NCI-H1092 (cell line): ENCODE data around the gene ALDH18A1.
A peak's percentile ranks its signal among the peaks of the same experiment; 100 is the strongest.
"Not testable (repeated sequence)": the region's sequence is repeated elsewhere in the genome, so short reads cannot be mapped to it uniquely, and the experiment has no call there.

ENCODE experiments used
- DNase-seq: peaks from one replicate; lab custom pipeline; 2025; lab: John Stamatoyannopoulos, UW

Gene ALDH18A1

DNA sequence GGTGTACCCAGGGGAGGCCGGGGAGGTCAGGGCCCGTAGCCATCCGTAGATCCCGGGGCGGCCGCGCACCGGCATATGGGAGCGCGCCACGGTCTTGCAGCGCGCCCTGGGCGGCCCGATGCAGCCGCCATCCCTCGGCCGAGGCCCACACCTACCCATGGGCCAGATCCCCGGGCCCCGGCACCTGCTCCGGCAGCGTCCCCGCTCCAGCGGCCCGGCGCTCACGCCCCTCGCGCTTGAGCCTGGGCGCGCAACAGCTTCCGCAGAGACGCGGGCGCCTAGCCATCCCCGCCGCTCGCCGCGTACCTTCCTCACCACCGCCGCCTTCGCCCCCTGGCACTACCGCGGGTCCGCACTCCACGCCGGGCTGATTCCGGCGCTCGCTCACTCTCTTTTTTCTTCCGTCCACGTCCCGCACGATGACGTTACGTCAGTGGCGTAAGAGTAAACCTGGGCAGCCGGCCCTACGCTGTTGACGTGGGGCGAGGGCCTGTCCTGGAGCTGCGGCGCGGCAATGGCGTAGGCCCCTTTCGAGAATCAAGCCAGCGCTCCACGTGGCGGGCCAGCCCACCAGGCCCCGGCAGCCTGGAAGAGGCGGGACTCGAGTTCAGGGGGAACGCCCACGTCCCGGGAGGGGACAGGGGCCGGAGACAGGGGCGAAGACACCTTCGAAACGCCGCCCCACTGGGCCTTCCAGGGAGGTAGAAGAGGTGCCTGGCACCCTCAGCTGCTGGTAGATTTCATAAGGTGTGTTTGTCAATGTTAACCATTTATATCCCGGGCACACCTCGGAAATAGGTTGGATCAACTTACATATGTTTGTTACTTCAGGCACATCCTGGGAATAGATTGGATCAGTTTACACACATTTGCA lies at the start of gene ALDH18A1:
ALDH18A1 (minus strand) TSS at position 421 of the 874 bp plus-strand sequence. CDS start 3,334 bp downstream, outside the sequence.
- DNase-seq, result peak; percentile 78

DNA sequence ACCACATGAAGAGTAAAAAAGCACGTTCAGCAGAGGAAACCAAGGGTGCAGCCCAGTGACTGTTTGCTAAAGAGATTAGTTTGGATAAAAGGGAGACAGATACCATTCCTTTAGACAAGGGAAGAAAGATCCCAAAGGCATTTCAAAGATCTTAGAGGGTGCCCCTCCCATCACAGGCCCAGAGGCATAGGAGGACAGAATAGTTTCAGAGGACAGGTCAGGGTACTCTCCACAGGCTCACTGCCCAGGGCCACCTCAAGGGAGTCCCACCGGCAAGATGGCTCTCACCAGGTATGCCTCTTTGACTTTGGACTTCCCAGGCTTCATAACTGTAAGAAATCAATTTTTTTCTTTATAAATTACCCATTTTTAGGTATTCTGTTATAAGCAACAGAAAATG lies 41.9 kb upstream of the ALDH18A1 start:
- no peak for DNase-seq

DNA sequence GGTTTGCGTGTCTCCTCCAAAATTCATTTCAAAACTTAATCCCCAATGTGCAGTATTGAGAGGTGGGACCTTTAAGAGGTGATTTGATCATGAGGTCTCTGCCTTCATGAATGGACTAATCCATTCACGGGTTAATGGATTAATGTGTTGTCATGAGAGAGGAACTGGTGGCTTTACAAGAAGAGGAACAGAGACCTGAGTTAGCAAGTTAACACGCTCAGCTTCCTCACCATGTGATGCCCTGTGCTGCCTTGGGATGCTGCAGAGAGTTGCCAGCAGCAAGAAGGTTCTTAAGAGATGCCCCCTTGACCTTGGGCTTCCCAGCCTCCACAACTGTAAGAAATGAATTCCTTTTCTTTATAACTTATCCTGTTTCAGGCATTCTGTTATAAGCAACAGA lies 40.9 kb upstream of the ALDH18A1 start:
- DNase-seq, result no peak

DNA sequence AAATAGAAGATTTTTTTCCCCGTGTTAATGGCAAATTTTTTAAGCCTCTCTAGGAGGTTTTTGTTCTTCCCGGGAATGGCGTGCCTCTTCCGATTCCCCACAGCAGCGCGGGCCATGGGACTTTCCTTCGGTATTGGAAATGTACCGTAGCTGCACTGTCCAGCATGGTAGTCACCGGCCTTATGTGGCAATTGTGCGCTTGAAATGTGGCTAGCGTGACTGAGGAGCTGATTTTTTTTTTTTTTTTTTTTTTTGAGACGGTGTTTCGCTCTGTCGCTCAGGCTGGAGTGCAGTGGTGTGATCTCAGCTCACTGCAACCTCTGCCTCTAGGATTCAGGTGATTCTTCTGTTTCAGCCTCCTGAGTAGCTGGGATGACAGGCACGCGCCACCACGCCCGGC lies 38.2 kb upstream of the ALDH18A1 start:
- DNase-seq, result no peak

DNA sequence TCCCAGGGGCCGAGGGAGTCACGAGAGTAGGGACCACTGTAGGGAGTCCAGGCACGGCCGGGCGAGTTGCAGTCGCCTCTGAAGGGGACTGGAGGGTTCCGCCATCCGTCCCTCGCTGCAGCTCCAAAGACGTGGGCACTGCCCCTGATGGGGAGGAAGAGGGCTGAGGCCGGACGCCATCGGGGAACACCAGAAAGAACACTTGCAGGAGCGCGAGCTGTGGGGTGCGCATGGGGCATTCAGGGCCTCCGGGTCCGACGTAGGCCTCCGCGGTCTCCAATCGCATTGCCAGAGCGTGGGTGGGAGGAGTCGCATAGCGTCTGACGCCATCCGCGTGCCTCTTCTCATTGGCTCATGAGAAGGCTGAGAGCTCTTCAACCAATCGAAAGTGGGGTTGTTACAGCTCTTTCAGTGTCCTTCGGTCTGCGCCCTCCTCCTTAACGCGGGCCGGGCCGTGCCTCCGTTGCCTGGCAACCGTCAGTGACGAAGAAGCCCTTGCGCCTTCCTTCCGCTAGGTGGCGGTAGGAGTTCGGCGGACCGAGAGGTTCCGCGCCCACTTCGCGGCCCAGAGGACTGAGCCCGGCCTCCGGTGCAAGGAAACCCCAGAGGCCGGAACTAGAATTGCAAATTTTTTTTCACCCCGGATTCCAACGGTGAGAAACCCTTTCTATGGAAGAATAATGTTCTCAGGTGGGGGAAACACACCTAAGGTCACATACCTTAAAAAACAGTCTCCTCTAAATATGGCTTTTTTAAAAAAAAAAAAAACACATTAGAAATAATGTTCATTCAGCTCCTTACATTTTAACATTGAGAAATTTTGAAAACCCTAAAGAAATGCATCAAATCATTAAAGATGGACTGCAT lies 37.4 kb upstream of the ALDH18A1 start, which contains the start of gene TCTN3:
TCTN3 (minus strand) TSS at position 260 of the 867 bp plus-strand sequence; CDS start at position 232, 28 bp downstream.
- DNase-seq, result peak; percentile 97

DNA sequence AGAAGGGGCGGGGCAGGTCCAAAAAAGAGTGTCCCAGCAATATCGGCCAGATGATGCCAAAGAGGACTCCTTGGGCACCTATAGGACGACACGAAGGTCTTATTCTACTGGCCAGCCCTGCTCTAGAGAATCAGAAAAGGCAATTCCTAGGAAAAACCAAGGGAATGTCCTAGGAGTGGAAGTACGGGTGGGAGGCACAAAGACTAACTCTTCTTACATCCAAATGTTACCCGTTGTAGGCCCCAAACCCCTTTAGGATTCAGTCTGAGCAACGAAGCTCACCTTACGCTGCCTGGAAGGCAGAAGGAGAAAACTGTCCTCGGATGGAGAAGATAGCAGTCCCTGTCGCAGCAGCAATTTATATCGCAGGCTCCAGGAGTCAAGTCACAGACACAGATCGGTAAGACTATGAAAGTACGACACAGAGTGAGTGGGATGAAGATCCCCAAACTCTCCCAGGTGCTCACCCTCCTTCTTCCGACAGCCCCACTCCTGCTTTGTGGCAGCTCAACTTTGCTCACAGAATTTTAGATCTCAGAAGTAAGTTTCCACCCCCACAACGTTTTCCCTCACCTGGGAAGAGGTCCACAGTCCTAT lies 36.7 kb upstream of the ALDH18A1 start:
- DNase-seq, result no peak

DNA sequence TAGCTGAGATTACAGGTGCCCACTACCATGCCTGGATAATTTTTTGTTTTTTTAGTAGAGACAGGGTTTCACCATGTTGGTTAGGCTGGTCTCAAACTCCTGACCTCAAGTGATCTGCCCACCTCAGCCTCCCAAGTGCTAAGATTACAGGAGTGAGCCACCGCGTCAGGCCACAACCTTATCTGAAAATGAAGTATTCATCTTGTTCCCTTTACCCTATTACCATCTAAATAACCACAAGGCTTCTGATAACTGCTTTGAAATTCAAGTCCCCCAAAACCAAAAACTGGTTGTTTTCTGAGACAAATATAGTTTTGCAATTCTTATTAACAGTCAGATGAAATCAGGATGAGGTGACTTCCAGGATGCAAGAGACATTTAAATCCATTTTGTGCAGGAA lies 34.8 kb upstream of the ALDH18A1 start:
- DNase-seq, result no peak

DNA sequence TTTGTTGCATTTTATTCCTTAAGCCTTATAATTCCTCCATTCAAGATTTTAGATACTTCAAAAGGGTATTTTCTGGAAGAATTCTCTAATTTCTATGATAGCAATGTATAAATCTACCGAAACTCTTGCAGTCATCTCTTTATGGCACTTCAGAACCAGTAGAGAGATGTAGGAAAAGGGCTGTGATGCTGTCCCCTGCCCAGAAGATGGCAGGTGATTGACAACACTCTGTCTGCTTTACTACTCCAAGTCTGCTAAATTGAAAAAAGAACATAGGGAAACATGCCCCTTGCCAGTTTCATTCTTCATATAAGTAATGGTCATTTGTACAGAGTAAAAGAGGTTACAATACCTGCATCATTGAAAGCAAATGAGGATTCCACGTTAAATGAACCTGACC lies 32.1 kb upstream of the ALDH18A1 start:
- DNase-seq, result no peak

DNA sequence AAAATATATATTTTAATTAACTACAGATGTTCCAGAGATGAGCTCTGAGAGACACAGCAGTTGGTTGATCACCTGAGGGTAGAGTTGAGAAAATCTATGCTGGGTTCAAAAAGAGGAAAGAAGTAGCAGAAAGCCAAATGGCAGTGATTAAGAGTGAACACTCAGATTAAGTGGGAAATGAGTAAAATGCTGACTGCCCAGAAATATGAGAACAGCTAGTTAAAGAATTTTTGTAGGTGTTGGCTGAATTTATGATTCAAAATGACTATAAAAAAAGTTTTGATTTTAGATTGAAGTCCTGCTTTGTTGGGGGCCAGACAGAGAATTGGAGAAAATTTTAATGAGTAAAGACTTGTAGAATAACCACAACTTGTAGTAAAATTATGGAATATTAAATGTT lies 27.5 kb upstream of the ALDH18A1 start:
- no peak for DNase-seq

DNA sequence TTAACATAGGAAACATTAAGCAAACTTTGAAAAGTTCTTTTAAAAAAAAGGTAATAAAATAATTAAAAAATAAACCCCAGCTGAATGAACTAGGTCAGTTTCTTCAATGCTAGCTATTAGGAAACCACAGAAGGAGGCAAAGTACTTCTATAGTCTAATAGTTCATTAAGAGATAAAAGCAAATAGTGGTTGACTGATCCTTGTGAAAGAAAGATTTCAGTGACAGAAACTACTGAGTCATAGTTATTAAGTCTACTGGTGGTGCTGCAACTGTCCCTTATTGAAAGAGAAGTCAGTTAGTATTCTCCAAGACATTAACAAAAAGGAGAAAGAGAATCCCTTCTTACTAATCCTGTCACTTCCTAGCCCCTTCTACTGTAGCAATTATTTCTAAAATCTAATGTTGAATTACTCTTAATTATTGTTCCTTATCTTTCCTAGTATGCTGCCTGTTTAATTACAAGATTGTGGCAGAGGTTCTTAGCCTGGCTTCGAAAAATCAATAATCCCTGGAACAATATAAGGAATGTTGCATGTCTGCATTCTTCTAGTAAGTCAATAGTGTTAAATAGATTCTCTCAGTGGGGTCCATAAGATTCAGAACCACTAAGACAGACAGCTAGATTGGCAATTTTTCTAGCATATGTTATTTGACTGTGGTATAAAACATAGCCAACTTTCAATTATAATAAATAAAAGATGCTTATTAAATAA lies 19.0 kb upstream of the ALDH18A1 start:
- DNase-seq, result no peak

DNA sequence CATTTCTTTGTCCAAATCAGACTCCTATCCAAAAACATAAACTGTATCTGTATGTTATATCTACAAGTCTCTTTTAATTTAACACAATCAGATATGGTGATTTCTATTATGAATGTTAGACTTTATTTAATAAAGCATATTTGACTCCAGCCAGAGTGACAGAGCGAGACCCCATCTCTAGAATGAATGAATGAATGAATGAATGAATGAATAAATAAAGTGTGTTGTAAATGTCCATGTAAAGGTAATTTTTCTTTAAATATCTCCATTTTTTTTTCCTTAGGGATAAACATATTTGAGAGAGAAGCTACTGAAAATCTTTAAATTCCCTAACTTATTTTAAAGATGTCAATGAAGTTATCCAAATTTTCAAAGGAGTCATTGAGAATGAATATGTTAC lies 18.1 kb upstream of the ALDH18A1 start:
- DNase-seq, result no peak

DNA sequence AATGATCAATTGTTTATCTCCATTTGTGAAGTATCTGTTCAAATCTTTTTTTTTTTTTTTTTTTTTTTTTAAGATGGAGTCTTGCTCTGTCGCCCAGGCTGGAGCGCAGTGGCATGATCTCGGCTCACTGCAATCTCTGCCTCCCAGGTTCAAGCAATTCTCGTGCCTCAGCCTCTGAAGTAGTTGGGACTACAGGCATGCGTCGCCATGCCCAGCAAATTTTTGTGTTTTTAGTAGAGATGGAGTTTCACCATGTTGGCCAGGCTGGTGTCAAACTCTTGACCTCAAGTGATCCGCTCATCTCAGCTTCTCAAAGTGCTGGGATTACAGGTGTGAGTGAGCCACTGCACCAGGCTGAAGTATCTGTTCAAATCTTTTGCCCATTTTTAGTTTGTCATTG lies 16.1 kb upstream of the ALDH18A1 start:
- DNase-seq, result not testable (repeated sequence)

DNA sequence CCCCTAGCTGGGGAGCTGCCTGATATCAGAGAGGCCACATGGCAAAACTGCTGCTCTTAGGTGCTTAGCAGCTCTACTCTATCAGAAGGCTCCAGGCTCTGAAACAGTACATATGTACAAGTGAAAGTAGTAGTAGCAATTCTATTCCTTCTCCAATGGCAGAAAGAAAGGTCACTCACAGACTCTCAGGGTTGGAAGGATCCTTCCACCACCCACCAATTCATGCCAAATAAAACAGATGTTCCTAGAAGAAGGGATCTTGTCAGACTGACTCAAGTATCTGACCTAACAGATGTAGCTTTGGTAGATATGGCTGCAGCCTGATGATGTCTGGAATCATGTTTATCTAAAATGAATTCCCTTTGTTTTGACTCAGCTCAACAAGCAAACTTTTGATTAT lies 8.0 kb upstream of the ALDH18A1 start:
- DNase-seq, result no peak

DNA sequence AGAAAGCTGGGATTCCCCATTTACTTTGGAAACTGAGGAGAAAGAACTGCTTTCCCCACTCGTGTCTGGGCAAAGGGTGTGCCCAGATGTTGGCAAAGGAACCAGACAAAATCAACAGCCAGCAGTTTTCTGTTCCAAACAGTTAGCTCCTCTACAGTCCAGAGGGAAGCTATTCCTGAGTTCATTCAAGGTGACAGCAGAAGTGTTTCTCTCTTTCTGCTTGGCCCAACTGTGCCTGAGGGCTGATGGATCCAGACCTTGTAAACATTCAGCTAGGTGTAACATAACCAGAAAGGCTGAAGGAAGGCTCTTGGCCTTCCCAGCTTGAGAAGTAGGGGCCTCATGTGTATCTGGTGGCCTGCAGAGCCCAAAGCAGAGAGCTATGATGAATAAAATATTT lies 7.0 kb upstream of the ALDH18A1 start:
- DNase-seq, result no peak

DNA sequence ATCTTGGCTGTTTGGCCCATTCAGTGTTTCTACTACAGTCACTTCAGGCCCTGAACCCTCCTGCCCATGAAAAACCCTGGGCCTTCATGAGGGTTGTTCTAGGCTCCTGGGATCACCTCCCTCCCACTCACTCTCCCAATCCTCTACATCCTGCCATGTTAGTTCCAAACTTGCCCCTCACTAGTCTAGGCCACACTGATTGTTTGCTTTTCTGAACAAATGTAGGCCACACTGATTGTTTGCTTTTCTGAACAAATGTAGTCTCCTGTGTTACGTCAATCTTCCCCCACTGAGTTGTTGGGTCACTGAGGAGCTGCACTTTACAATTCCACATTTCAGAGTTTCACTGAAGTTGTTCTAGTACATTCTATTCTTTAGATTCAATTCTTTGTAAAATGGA lies 5.3 kb upstream of the ALDH18A1 start:
- DNase-seq, result no peak

DNA sequence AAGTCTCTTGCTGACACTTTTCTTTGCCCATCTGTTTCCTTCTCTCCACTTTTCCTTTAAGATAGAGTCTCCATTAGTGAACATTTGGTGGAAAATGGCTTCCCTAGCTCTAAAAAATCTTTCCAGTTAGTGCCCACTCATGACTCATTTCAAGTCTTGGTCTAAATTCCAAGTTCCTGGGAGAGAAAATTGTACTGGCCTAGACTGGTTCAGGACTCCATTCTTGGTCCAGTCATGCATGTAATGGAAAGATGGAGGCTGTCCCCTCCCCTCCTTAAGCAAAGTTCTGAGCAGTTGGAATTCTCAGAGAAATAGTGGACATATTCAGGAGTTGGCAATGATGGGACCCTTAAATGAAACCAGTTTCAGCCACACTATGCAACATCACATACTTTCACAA lies 3.8 kb upstream of the ALDH18A1 start:
- no peak for DNase-seq

DNA sequence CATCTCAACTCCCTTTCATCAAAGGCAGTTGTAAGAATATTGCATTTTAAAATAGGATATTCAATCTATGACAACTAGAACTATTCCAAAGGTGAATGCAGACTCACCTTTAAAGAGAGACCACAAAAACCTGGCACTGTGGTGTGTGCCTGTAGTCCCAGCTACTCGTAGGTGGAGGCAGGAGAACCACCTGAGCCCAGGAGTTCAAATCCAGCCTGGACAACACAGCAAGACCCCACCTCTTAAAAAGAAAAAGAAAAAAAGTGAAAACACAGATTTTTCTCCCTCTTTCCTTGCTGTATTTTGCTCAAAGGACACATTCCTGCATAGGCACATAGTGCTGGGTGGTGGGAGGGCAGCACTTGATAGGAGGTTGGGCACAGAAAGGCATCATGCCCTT lies 739 bp upstream of the ALDH18A1 start:
- DNase-seq, result no peak

DNA sequence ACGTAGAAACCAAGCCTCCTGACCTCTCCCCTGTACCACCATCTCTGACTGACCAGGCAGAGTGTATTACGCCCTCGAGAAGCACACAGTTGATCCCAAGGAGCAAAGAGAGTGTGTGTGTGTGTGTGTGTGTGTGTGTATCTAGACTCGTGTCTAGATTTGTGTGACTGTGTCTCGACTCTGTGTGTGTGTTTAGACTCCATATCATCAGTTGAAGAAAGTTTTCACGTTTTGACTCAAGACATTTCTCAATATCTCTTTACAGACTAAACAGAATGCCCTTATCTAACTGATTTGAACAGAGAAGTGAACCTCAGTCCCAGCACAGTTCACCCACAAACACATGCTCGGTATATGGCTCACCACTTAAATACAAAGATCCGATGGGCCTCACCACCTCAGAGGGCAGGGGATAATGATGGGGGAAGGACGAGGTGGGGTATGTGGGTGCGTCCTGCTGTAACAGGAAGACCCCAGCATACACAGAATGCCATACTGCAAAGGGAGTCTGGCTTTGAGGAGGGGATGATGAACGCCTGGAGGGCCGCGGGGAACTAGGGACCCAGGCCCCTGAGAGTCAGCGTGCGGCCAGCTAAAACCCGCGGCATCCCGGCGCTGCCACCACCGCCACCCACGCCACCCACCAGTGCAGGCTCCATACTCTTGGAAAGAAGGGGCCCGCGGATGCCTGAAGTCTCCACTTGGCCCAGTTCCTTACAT lies 780 bp downstream of the ALDH18A1 start:
- no peak for DNase-seq

DNA sequence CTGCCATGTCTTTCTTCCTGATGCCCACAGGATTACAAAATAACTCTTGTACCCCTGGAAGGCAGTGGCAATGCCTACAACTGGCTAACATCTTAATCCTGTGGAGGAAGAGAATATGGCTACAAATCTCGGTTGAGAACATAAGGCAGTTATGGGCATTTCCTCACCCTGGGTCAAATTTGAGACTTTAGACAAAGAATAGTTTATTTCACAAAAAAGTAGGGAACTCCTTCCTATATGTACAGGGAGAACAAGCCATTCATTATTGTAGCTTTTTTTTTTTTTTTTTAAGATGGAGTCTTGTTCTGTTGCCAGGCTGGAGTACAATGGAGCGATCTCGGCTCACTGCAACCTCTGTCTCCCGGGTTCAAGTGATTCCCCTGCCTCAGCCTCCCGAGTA lies 2.6 kb downstream of the ALDH18A1 start:
- DNase-seq, result no peak

DNA sequence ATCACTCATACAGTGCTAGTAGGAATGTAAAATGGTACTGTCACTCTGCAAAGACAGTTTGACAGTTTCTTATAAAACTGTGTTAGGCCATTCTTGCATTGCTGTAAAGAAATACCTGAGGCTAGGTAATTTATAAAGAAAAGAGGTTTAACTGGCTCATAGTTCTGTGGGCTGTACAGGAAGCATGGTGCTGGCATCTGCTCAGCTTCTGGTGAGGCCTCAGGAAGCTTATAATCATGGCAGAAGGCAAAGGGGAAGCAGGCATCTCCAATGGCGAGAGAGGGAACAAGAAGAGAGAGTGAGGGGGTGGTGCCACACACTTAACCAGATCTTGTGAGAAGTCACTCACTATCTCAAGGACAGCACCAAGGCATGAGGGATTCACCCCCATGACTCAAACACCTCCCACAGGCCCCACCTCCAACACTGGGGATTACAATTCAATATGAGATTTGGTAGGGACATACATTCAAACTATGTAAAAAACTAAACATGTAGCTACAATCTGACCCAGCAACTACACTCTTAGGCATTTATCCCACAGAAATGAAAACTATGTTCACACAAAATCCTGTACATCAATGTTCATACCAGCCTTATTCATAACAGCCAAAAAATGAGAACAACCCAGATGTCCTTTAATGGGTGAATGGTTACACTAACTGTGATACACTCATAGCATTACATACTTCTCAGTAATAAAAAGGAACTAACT lies 5.0 kb downstream of the ALDH18A1 start:
- no peak for DNase-seq

DNA sequence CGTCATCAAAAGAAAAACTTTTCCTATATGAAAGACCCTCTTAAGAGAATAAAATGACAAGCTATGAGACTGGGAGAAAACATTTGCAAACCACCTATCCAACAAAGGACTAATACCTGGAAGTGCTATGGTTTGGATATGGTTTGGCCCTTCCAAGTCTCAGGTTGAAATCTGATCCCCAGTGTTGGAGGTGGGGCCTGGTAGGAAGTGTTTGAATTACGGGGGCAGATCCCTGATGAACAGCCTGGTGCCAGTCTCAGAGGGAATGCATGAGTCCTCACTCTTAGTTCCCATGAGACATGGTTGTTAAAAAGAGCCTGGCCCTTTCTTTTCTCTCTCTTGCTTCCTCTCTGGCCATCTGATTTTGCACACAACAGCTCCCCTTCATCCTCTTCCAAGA lies 6.3 kb downstream of the ALDH18A1 start:
- no peak for DNase-seq
